K562 (cell line): ENCODE results near the gene ZNF319. TPM values are rescaled to one million over a fixed set of nuclear protein-coding genes. Genes with fewer than 3 reads are reported as not detected.

Experiments
- ATAC-seq: fragments of 200-7000 bp; cut with Tn5 transposase; 3 replicates; pipeline ENCODE4 v1.9.1; 2020; ENCODE audit warnings: moderate library complexity
- BruUV-seq: library from RNA; stranded (reverse); fragments of 400-500 nt; replicated peaks from 2 replicates; lab custom pipeline; 2021; lab: Mats Ljungman, UMichigan
- CTCF ChIA-PET: fragments of 300-600 bp; formaldehyde crosslinking; extraction: SDS; loops from one replicate; lab custom pipeline; 2021; ENCODE audit warnings: low intra/inter-chr PET ratio; lab: Yijun Ruan, JAX
- POLR2A ChIA-PET: fragments of 300-600, 350-650 bp; sonication (Branson Sonifier 250); formaldehyde crosslinking; extraction: SDS; loops from one replicate; lab custom pipeline; 2021; ENCODE audit warnings: antibody characterized with exemption, inconsistent platforms; lab: Yijun Ruan, JAX
- DNase-seq, 4 experiments: peaks; one replicate each; pipeline versions ENCODE4 v3.0.0 to v3.0.0-alpha.2; 2011 to 2018; ENCODE audit warnings: low spot score in 3 of 4, mixed read lengths in 3 of 4; ENCODE audit errors: extremely low read depth in 1 of 4
- FAIRE-seq: peaks from 2 replicates; lab custom pipeline; 2011; peaks lifted over from hg19 to GRCh38; lab: Jason Lieb, UNC
- H2AFZ ChIP-seq: 2 replicates; pipeline ENCODE4 v1.6.0; 2011; ENCODE audit warnings: low read depth, low read length, control low read depth, inconsistent platforms
- H3K27ac ChIP-seq: fragments of 200-600 bp; 3 replicates; pipeline ENCODE4 v1.8.0; 2011; ENCODE audit warnings: low read depth, mild to moderate bottlenecking, control low read depth, inconsistent platforms, low read length, moderate library complexity, mixed read lengths; ENCODE audit errors: extremely low read depth
- H3K27me3 ChIP-seq, 2 experiments: fragments of 300-600 bp in 1 of 2; 2 replicates in 1 of 2; 3 replicates in 1 of 2; pipeline versions ENCODE4 v1.6.0 to v1.8.0; 2011; ENCODE audit warnings: inconsistent platforms in 2 of 2, low read length in 2 of 2, mild to moderate bottlenecking in 1 of 2, mixed read lengths in 1 of 2, moderate library complexity in 1 of 2; ENCODE audit not compliant: control insufficient read depth in 2 of 2, insufficient read depth in 2 of 2
- H3K36me3 ChIP-seq: fragments of 300-600 bp; 3 replicates; pipeline ENCODE4 v1.8.0; 2011; ENCODE audit warnings: mild to moderate bottlenecking, low read length, inconsistent platforms; ENCODE audit not compliant: control insufficient read depth, insufficient read depth
- H3K4me1 ChIP-seq, 2 experiments: fragments of 200-600 bp in 1 of 2; replicated peaks in 1 of 2; 2 replicates in 1 of 2; 3 replicates in 1 of 2; pipeline versions ENCODE4 v1.5.1 to v1.8.0; 2011; ENCODE audit warnings: inconsistent platforms in 2 of 2, low read length in 2 of 2, mild to moderate bottlenecking in 1 of 2, mixed read lengths in 1 of 2, moderate library complexity in 1 of 2; ENCODE audit not compliant: control insufficient read depth in 2 of 2, insufficient read depth in 2 of 2
- H3K4me2 ChIP-seq: 2 replicates; pipeline ENCODE4 v1.6.1; 2011; ENCODE audit warnings: low read length, control low read depth, inconsistent platforms, mixed read lengths; ENCODE audit not compliant: insufficient read depth
- H3K4me3 ChIP-seq: fragments of 200-600 bp; sonication (generic), shearing (Covaris generic); 2 replicates; pipeline ENCODE4 v1.5.1; 2016; ENCODE audit warnings: control low read depth, inconsistent platforms
- H3K79me2 ChIP-seq: fragments of 200-600 bp; 3 replicates; pipeline ENCODE4 v1.8.0; 2011; ENCODE audit warnings: low read length, inconsistent platforms; ENCODE audit not compliant: control insufficient read depth, insufficient read depth
- H3K9ac ChIP-seq, 2 experiments: 2 replicates each; pipeline versions ENCODE4 v1.6.0 to v1.6.1; 2011; ENCODE audit warnings: low read depth in 2 of 2, low read length in 2 of 2, control low read depth in 1 of 2, inconsistent platforms in 1 of 2, mild to moderate bottlenecking in 1 of 2, mixed read lengths in 1 of 2; ENCODE audit not compliant: insufficient read depth in 1 of 2
- H3K9me1 ChIP-seq: one replicate; pipeline ENCODE4 v1.6.0; 2011; ENCODE audit warnings: inconsistent platforms, mild to moderate bottlenecking, low read length, moderate library complexity; ENCODE audit not compliant: control insufficient read depth, insufficient read depth
- H3K9me3 ChIP-seq: replicated peaks from 2 replicates; pipeline ENCODE4 v1.5.1; 2011; ENCODE audit warnings: low read depth, low read length, inconsistent platforms; ENCODE audit not compliant: control insufficient read depth, insufficient read depth
- H4K20me1 ChIP-seq: replicated peaks from 2 replicates; pipeline ENCODE4 v1.6.1; 2011; ENCODE audit warnings: low read length, inconsistent platforms, mixed read lengths; ENCODE audit not compliant: control insufficient read depth, insufficient read depth
- CC2D1A ChIP-seq: fragments of 450-650 bp; IDR thresholded peaks from 2 replicates; pipeline ENCODE4 v1.6.1; 2017; ENCODE audit warnings: mild to moderate bottlenecking
- CCNT2 ChIP-seq: IDR thresholded peaks from 2 replicates; pipeline ENCODE4 v1.6.1; 2011; ENCODE audit warnings: borderline replicate concordance, low read depth, mild to moderate bottlenecking, moderate library complexity, mixed read lengths, low read length; ENCODE audit not compliant: insufficient read length; ENCODE audit errors: extremely low read depth
- MAFK ChIP-seq: IDR thresholded peaks from 2 replicates; pipeline ENCODE4 v1.6.1; 2011; ENCODE audit warnings: low read length, improper control_type of control experiment
- MECOM ChIP-seq: fragments of 250-450 bp; sonication (Bioruptor Pico); IDR thresholded peaks from 2 replicates; pipeline ENCODE4 v1.8.0; 2022; ENCODE audit warnings: inconsistent platforms
- NCOA2 ChIP-seq, 2 experiments: fragments of 450-650 bp; IDR thresholded peaks; 2 replicates each; pipeline ENCODE4 v1.6.1; 2018; ENCODE audit warnings: mild to moderate bottlenecking in 2 of 2, moderate library complexity in 1 of 2; ENCODE audit not compliant: partially characterized antibody in 2 of 2
- PCBP2 ChIP-seq: fragments of 200-400 bp; formaldehyde crosslinking; IDR thresholded peaks from 2 replicates; pipeline ENCODE4 v1.6.1; 2018; ENCODE audit warnings: low read length, low read depth, mild to moderate bottlenecking, moderate library complexity; ENCODE audit not compliant: poor library complexity, severe bottlenecking
- RBM25 ChIP-seq: fragments of 200-400 bp; formaldehyde crosslinking; IDR thresholded peaks from 2 replicates; pipeline ENCODE4 v1.6.1; 2018; ENCODE audit warnings: low read length, low read depth, moderate library complexity; ENCODE audit not compliant: severe bottlenecking
- RBM39 ChIP-seq: fragments of 200-400 bp; formaldehyde crosslinking; optimal IDR thresholded peaks from 2 replicates; pipeline ENCODE3; 2018; ENCODE audit warnings: low read depth, low read length
- TEAD1 ChIP-seq, 2 experiments: fragments of 450-650 bp in 1 of 2; sonication (generic) in 1 of 2; formaldehyde crosslinking; IDR thresholded peaks; 2 replicates each; pipeline versions ENCODE4 v1.4.0 to v1.8.0; 2020 to 2022; ENCODE audit warnings: mild to moderate bottlenecking in 2 of 2, missing genetic modification reagents in 1 of 2
- ZNF175 ChIP-seq: fragments of 200-800 bp; sonication (Bioruptor generic); IDR thresholded peaks from 2 replicates; pipeline ENCODE4 v1.6.1; 2016; ENCODE audit warnings: low read depth, mild to moderate bottlenecking, missing genetic modification characterization, missing compliant biosample characterization
- ZNF184 ChIP-seq: sonication (generic); formaldehyde crosslinking; IDR thresholded peaks from 2 replicates; pipeline ENCODE4 v1.5.0; 2020; ENCODE audit warnings: missing genetic modification reagents
- WGBS: fragments of 100-300 bp; shearing (Covaris generic); methylation state at CpG from one replicate; pipeline ENCODE4 v1.1.6; 2016; ENCODE audit warnings: low coverage, mixed read lengths; ENCODE audit not compliant: insufficient coverage; ENCODE audit errors: missing lambda C conversion rate; 5-methylcytosine and 5-hydroxymethylcytosine counted together
- in situ Hi-C: fragments of 300-500 bp; cut with MboI; formaldehyde crosslinking; loops from 4 replicates; pipeline ENCODE4 v1.15.0; 2018; ENCODE audit warnings: inconsistent platforms, mixed read lengths
- intact Hi-C: fragments of 100-400 bp; cut with micrococcal nuclease; formaldehyde crosslinking; loops from 2 replicates; pipeline ENCODE4 v1.14.2; 2022
- polyA plus RNA-seq, 8 experiments: library from polyadenylated mRNA; depleted of rRNA in 4 of 8; stranded (reverse) in 5 of 8; unstranded in 3 of 8; fragments of >200 nt; fragmentation: Nextera tagmentation in 2 of 8; fragmentation: Illumina TruSeq in 1 of 8; extraction: Ambion mirVana in 2 of 8; extraction: Trizol in 1 of 8; gene quantifications; 2 replicates each; pipeline versions ENCODE4 v1.2.1 to v1.2.3, GENCODE V29; 2011 to 2014; ENCODE audit warnings: inconsistent platforms in 1 of 8, missing spikeins in 1 of 8
- total RNA-seq, 7 experiments: library from RNA; depleted of rRNA in 6 of 7; stranded (reverse); fragments of >200 nt in 6 of 7; fragmentation: Illumina TruSeq in 2 of 7; extraction: Trizol in 2 of 7; gene quantifications; 2 replicates each; pipeline versions ENCODE4 v1.2.1 to v1.2.3, GENCODE V29; 2011 to 2021; ENCODE audit warnings: low replicate concordance in 1 of 7
- TF ChIP-seq, protein P1 (sequence below): fragments of 250-450 bp; sonication (Bioruptor Pico); IDR thresholded peaks from 2 replicates; pipeline ENCODE4 v1.6.1; 2021; ENCODE audit warnings: mild to moderate bottlenecking

Gene ZNF319
- total and polyA plus RNA-seq, 9 of the 15 experiments (the other 6 are each of a cell fraction or from before 2014, with no cell fraction given): 0.20 to 5.7 (median 1.4) TPM

DNA sequence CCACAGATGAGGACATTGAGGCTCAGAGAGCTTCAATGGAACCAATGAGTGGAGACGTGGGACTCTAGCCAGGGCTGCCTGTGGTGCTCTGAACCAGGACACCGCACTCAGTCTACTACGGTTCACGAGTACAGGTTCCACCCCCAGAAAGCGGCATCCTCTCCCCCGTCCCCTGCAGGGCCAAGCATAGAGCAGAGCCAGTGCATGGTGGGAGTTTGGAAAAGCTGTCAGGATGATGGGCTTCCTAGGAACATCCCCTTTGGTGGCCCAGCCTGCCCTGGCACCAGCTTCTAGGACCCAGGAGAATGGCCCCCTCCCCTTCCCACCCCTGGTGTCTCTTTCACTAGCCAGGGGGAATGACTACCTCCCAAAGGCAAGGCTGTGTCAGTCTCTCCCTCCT lies 8.4 kb downstream of the ZNF319 start:
- ChIA-PET CTCF (no interaction called here), POLR2A (no interaction called here)
- Histone ChIP-seq H3K4me2 (no peak overlapping the region), H3K4me3 (no peak overlapping the region), H3K36me3 (peaks cover 5% of the 10 kb centered on the region; the same call in 2 of the 3 replicates), H2AFZ (no peak overlapping the region), H3K9ac (no peak overlapping the region; a peak in 1 of 4 replicates), H4K20me1 (no peaks in the 10 kb centered on the region), H3K9me3 (no peaks in the 10 kb centered on the region), H3K27me3 (no peaks in the 10 kb centered on the region), H3K9me1 (peaks cover 4% of the 10 kb centered on the region), H3K4me1 (peaks cover 4 to 9% of the 10 kb centered on the region in 2 experiments; a peak in 3 of 5 replicates), H3K27ac (no peak overlapping the region), H3K79me2 (no peaks in the 10 kb centered on the region)
- ATAC-seq (no peak), DNase-seq (no peak), FAIRE-seq (no peak)
- in situ Hi-C loops (no loop called here), intact Hi-C loops (loop anchor here (10.0 kb wide), 1 partner anchor 347 kb away; no protein-coding TSS in a partner anchor)
- TF ChIP-seq RBM25: peak; percentile 27
- TF ChIP-seq ZNF184 (CRISPR knock-in tag): no peak
- no TSS peak for BruUV-seq
- 58% methylated on average over 6 of the region's 6 CpGs for WGBS

DNA sequence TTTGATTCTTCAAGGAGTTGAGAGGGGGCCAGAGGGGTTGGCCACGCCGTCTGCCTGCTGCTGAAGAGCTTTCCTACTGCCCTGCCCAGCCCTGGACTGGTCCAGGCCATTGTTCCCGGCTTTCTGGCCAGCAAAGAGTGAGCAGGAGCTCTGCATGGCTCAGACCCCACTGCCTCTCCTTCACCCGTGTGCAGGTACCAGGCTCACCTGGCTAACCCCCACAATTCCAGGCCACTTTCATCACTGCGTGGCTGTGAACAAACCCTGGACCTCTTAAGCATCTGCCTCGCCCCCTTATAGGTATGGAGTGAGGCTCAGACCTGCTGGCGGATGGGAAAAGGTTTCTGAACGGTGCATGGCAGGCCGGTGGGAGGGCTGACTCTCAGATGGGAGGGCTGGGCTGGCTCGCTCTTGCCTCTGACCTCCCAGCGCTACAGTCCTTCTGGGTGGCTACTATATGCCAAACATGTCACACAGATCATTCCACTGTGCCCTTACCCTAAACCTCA lies 8.9 kb downstream of the ZNF319 start:
- no peak for ATAC-seq
- 36% methylated on average over 11 of the region's 11 CpGs for WGBS
- intact Hi-C loops (loop anchor here (10.0 kb wide), 1 partner anchor 347 kb away; no protein-coding TSS in a partner anchor), in situ Hi-C loops (no loop called here)
- peaks cover 5% of the 10 kb centered on the region; the same call in 1 of the 3 replicates for H3K36me3 ChIP-seq
- H2AFZ ChIP-seq: no peak overlapping the region
- H4K20me1 ChIP-seq: no peaks in the 10 kb centered on the region
- no TSS peak for BruUV-seq
- ChIA-PET CTCF (no interaction called here), POLR2A (no interaction called here)
- H3K9me3 ChIP-seq: no peaks in the 10 kb centered on the region
- no peak overlapping the region for H3K9ac ChIP-seq
- DNase-seq: no peak
- no peak overlapping the region for H3K4me3 ChIP-seq
- peaks cover 6 to 9% of the 10 kb centered on the region in 2 experiments; a peak in 3 of 5 replicates for H3K4me1 ChIP-seq
- no peak overlapping the region for H3K4me2 ChIP-seq
- no peaks in the 10 kb centered on the region for H3K79me2 ChIP-seq
- no peak overlapping the region for H3K27ac ChIP-seq
- FAIRE-seq: no peak
- H3K9me1 ChIP-seq: peaks cover 4% of the 10 kb centered on the region
- H3K27me3 ChIP-seq: no peaks in the 10 kb centered on the region
- TF ChIP-seq, protein P1, sequence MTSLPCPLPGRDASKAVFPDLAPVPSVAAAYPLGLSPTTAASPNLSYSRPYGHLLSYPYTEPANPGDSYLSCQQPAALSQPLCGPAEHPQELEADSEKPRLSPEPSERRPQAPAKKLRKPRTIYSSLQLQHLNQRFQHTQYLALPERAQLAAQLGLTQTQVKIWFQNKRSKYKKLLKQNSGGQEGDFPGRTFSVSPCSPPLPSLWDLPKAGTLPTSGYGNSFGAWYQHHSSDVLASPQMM (CRISPR knock-in tag): no peak
- TF ChIP-seq PCBP2 (no peak), ZNF175 (CRISPR knock-in tag) (no peak), CCNT2 (no peak), CC2D1A (no peak), RBM39 (no peak), MAFK (no peak), MECOM (CRISPR knock-in tag) (no peak), NCOA2 (IDR thresholded peaks at IDR 0.05; ENCODE audit: partially characterized antibody in 2 of 2) (no peak), TEAD1 (CRISPR knock-in tag; IDR thresholded peaks at IDR 0.05) (no peak)
